Neutrophil (primary cell): ENCODE results near the gene LRRC49.
"Not testable (repeated sequence)": the region's sequence is repeated elsewhere in the genome, so short reads cannot be mapped to it uniquely, and the experiment has no call there.

ENCODE experiments used
- H3K27ac ChIP-seq: fragments of 200-600 bp; sonication (generic); 2 replicates; pipeline ENCODE4 v1.5.1; 2016; ENCODE audit warnings: mild to moderate bottlenecking, moderate library complexity
- H3K27me3 ChIP-seq: fragments of 200-600 bp; sonication (generic); 2 replicates; pipeline ENCODE4 v1.6.0; 2016; ENCODE audit warnings: mild to moderate bottlenecking
- H3K36me3 ChIP-seq: fragments of 200-600 bp; sonication (generic); 2 replicates; pipeline ENCODE4 v1.5.1; 2017
- H3K4me1 ChIP-seq, 2 experiments: fragments of 200-600 bp in 1 of 2; sonication (generic) in 1 of 2; 1 replicate in 1 of 2; 2 replicates in 1 of 2; pipeline versions ENCODE4 v1.5.1 to v1.6.1; 2013 to 2016; ENCODE audit warnings: low read depth in 1 of 2, low read length in 1 of 2, mild to moderate bottlenecking in 1 of 2, moderate library complexity in 1 of 2; ENCODE audit not compliant: control insufficient read depth in 1 of 2, insufficient read depth in 1 of 2
- H3K4me3 ChIP-seq, 2 experiments: fragments of 200-600 bp in 1 of 2; sonication (generic) in 1 of 2; 1 replicate in 1 of 2; 2 replicates in 1 of 2; pipeline ENCODE4 v1.5.1; 2013 to 2016; ENCODE audit warnings: low read depth in 1 of 2, low read length in 1 of 2, mild to moderate bottlenecking in 1 of 2, moderate library complexity in 1 of 2
- H3K9me3 ChIP-seq: fragments of 200-600 bp; sonication (generic); 2 replicates; pipeline ENCODE4 v1.5.1; 2016
- CTCF ChIP-seq: fragments of 200-600 bp; sonication (generic); IDR thresholded peaks from 2 replicates; pipeline ENCODE4 v1.5.1; 2016; ENCODE audit warnings: antibody characterized with exemption

Gene LRRC49

GRCh38 chr15:70863450-70864218, 29.0 kb upstream of the LRRC49 start:
- TF ChIP-seq CTCF, result no peak
- H3K36me3 ChIP-seq, result no peaks in the 10 kb centered on the region
- H3K27ac ChIP-seq, result no peak overlapping the region
- peaks cover 21% of the 10 kb centered on the region for H3K27me3 ChIP-seq
- H3K4me3 ChIP-seq, result no peak overlapping the region
- H3K4me1 ChIP-seq, result no peaks in the 10 kb centered on the region
- H3K9me3 ChIP-seq, result no peaks in the 10 kb centered on the region

- H3K27ac ChIP-seq, result no peak overlapping the region
- H3K4me3 ChIP-seq, result no peak overlapping the region
- no peaks in the 10 kb centered on the region for H3K4me1 ChIP-seq
- H3K27me3 ChIP-seq, result peaks cover 16% of the 10 kb centered on the region
- H3K9me3 ChIP-seq, result no peaks in the 10 kb centered on the region
- no peaks in the 10 kb centered on the region for H3K36me3 ChIP-seq
- TF ChIP-seq CTCF, result no peak
Observed at GRCh38 chr15:70866982-70867641, 25.5 kb upstream of the LRRC49 start.

- peaks cover 16% of the 10 kb centered on the region for H3K27me3 ChIP-seq
- TF ChIP-seq CTCF, result no peak
- no peaks in the 10 kb centered on the region for H3K4me1 ChIP-seq
- no peaks in the 10 kb centered on the region for H3K9me3 ChIP-seq
- no peak overlapping the region for H3K4me3 ChIP-seq
- H3K27ac ChIP-seq, result no peak overlapping the region
- no peaks in the 10 kb centered on the region for H3K36me3 ChIP-seq
Observed at GRCh38 chr15:70867911-70868467, 24.6 kb upstream of the LRRC49 start.

- H3K4me1 ChIP-seq, result no peaks in the 10 kb centered on the region
- H3K4me3 ChIP-seq, result no peak overlapping the region
- H3K36me3 ChIP-seq, result no peaks in the 10 kb centered on the region
- no peak overlapping the region for H3K27ac ChIP-seq
- no peak for TF ChIP-seq CTCF
- peaks cover 28% of the 10 kb centered on the region for H3K27me3 ChIP-seq
- H3K9me3 ChIP-seq, result no peaks in the 10 kb centered on the region
Observed at GRCh38 chr15:70869346-70869745, 23.3 kb upstream of the LRRC49 start.

- H3K27me3 ChIP-seq, result peaks cover 35% of the 10 kb centered on the region
- no peaks in the 10 kb centered on the region for H3K9me3 ChIP-seq
- H3K27ac ChIP-seq, result no peak overlapping the region
- H3K36me3 ChIP-seq, result no peaks in the 10 kb centered on the region
- TF ChIP-seq CTCF, result no peak
- no peak overlapping the region for H3K4me3 ChIP-seq
- no peaks in the 10 kb centered on the region for H3K4me1 ChIP-seq
Observed at GRCh38 chr15:70870051-70870450, 22.6 kb upstream of the LRRC49 start.

GRCh38 chr15:70871490-70871889, 21.1 kb upstream of the LRRC49 start:
- H3K9me3 ChIP-seq, H3K27ac ChIP-seq, H3K4me1 ChIP-seq, H3K4me3 ChIP-seq, H3K36me3 ChIP-seq: not testable (repeated sequence)
- peaks cover 44% of the 10 kb centered on the region for H3K27me3 ChIP-seq
